ENCODE results near the gene SPACA7. TPM values are rescaled to one million over a fixed set of nuclear protein-coding genes. Genes with fewer than 3 reads are reported as not detected.

Gene SPACA7
- total RNA-seq, 1 experiment from 2014 or later = not detected

DNA sequence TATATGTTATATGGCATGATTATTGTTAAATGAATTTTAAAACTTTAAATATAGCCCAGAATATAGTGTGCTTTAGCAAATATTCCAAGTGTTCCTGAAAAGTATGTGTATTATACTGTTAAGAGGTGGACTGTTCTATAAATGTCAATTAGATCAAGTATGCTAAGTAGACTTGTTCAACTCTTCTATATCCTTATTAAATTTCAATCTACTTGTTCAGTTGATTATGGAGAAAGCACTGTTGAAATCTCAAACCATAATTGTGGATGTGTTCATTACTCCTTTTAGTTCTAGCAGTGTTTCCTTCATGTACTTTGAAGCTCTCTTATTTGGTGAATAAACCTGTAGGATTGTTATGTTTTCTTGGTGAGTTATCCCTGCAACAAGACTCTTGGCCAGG is 52.5 kb downstream of the SPACA7 start:
- no peaks in the 10 kb centered on the region for H3K9me2 ChIP-seq (ENCODE audit: insufficient read depth)
- no peaks in the 10 kb centered on the region for H3K36me3 ChIP-seq (ENCODE audit: control insufficient read depth in 1 of 2, insufficient read depth in 2 of 2, low read length in 2 of 2)
- POLR2A ChIA-PET = no interaction called here
- no peaks in the 10 kb centered on the region for H4K20me1 ChIP-seq (ENCODE audit: insufficient read depth)
- no peak for ATAC-seq
- intact Hi-C loops (cut with micrococcal nuclease) = no loop called here
- TF ChIP-seq POLR2AphosphoS5 (IDR thresholded peaks at IDR 0.05; ENCODE audit: low read depth, low read length) (no peak), ZFX (IDR thresholded peaks at IDR 0.05) (no peak), POLR2A (IDR thresholded peaks at IDR 0.05; ENCODE audit: borderline replicate concordance, extremely low read depth, insufficient read depth, insufficient read length) (no peak), EGR1 (IDR thresholded peaks at IDR 0.05; ENCODE audit: low read depth) (no peak), FOSL1 (IDR thresholded peaks at IDR 0.05; ENCODE audit: low read depth) (no peak), MAX (IDR thresholded peaks at IDR 0.05) (no peak), CEBPB (IDR thresholded peaks at IDR 0.05; ENCODE audit: low read depth) (no peak), RAD21 (IDR thresholded peaks at IDR 0.05; ENCODE audit: low read depth) (no peak), CBX3 (IDR thresholded peaks at IDR 0.05; ENCODE audit: low read depth) (no peak), EZH2 (IDR thresholded peaks at IDR 0.05) (no peak), SP1 (IDR thresholded peaks at IDR 0.05; ENCODE audit: low read depth) (no peak), REST (IDR thresholded peaks at IDR 0.05; ENCODE audit: low read depth) (no peak), ELF1 (IDR thresholded peaks at IDR 0.05; ENCODE audit: borderline replicate concordance, low read depth) (no peak), ZBTB33 (IDR thresholded peaks at IDR 0.05; ENCODE audit: extremely low read depth, insufficient replicate concordance, low read length) (no peak), TCF7L2 (IDR thresholded peaks at IDR 0.05; ENCODE audit: borderline replicate concordance, extremely low read depth, insufficient read depth, insufficient read length) (no peak), SIN3A (IDR thresholded peaks at IDR 0.05; ENCODE audit: low read depth) (no peak)
- TF ChIP-seq, protein P1, sequence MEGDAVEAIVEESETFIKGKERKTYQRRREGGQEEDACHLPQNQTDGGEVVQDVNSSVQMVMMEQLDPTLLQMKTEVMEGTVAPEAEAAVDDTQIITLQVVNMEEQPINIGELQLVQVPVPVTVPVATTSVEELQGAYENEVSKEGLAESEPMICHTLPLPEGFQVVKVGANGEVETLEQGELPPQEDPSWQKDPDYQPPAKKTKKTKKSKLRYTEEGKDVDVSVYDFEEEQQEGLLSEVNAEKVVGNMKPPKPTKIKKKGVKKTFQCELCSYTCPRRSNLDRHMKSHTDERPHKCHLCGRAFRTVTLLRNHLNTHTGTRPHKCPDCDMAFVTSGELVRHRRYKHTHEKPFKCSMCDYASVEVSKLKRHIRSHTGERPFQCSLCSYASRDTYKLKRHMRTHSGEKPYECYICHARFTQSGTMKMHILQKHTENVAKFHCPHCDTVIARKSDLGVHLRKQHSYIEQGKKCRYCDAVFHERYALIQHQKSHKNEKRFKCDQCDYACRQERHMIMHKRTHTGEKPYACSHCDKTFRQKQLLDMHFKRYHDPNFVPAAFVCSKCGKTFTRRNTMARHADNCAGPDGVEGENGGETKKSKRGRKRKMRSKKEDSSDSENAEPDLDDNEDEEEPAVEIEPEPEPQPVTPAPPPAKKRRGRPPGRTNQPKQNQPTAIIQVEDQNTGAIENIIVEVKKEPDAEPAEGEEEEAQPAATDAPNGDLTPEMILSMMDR (IDR thresholded peaks at IDR 0.05 in 2 of 3, conservative IDR thresholded peaks at IDR 0.05 in 1 of 3; ENCODE audit: borderline replicate concordance in 1 of 3, insufficient read depth in 1 of 3, low read depth in 2 of 3, low read length in 2 of 3) = no peak
- TF ChIP-seq, protein P2, sequence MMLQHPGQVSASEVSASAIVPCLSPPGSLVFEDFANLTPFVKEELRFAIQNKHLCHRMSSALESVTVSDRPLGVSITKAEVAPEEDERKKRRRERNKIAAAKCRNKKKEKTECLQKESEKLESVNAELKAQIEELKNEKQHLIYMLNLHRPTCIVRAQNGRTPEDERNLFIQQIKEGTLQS (IDR thresholded peaks at IDR 0.05) = no peak
- no peaks in the 10 kb centered on the region for H3K79me2 ChIP-seq (ENCODE audit: insufficient read depth, low read length)
- H3K27ac ChIP-seq (ENCODE audit: low read depth, low read length) = no peak overlapping the region
- no peak overlapping the region for H3K4me3 ChIP-seq (replicated peaks in 1 of 2; ENCODE audit: low read depth in 1 of 2, low read length in 2 of 2)
- DNase-seq (ENCODE audit: low read depth, low spot score) = no peak
- no peak overlapping the region for H3K9ac ChIP-seq (ENCODE audit: low read length)
- H3K4me1 ChIP-seq (ENCODE audit: control insufficient read depth in 1 of 2, insufficient read depth in 2 of 2, low read length in 2 of 2) = no peaks in the 10 kb centered on the region
- no peak overlapping the region for H2AFZ ChIP-seq (ENCODE audit: low read depth, low read length, poor library complexity, severe bottlenecking)
- H3K4me2 ChIP-seq (ENCODE audit: low read length) = no peak overlapping the region
- CTCF ChIA-PET = no interaction called here
- peaks cover 6% of the 10 kb centered on the region; the same call in 1 of the 2 replicates for H3K27me3 ChIP-seq (ENCODE audit: insufficient read depth, low read length)
- peaks cover under 1 to 11% of the 10 kb centered on the region in 2 experiments; a peak in 2 of 4 replicates for H3K9me3 ChIP-seq (ENCODE audit: control insufficient read depth in 1 of 2, insufficient read depth in 1 of 2, low read depth in 1 of 2, low read length in 2 of 2)
- BruUV-seq (replicated peaks) = no TSS peak
- RAD21 ChIA-PET (ENCODE audit: low non-redundant PET in 1 of 2, low total read pairs in 2 of 2, uncharacterized antibody in 2 of 2, unreplicated experiment in 2 of 2) = no interaction called here

Data from HCT116 (cell line).